Stimulated activated naive B cell treated with anti-CD40 and anti-IgM and Interleukin-4, amounts not matched to agents 10 μg/mL and 1 μg/mL and 100 μg/mL, for 72 hours (primary cell): ENCODE data around the gene KCNIP3.
A peak's percentile ranks its signal among the peaks of the same experiment; 100 is the strongest.

Experiments
- ATAC-seq, 2 donors: fragments of 150-1000 bp; cut with Tn5 transposase; replicated peaks; 2 replicates each; pipeline ENCODE4 v1.10.0; 2021; ENCODE audit warnings: moderate library complexity in 1 of 2
- DNase-seq: peaks from one replicate; pipeline ENCODE4 v3.0.0; 2021
- H3K27ac Mint-ChIP-seq: one replicate; pipeline ENCODE4 v1.8.0; 2022; ENCODE audit warnings: mild to moderate bottlenecking, mixed read lengths
- H3K27me3 Mint-ChIP-seq, 2 donors: one replicate each; pipeline ENCODE4 v1.8.0; 2022; ENCODE audit warnings: mixed read lengths in 2 of 2
- H3K36me3 Mint-ChIP-seq, 2 donors: one replicate each; pipeline ENCODE4 v1.8.0; 2022; ENCODE audit warnings: mixed read lengths in 2 of 2, mild to moderate bottlenecking in 1 of 2
- H3K4me1 Mint-ChIP-seq, 2 donors: one replicate each; pipeline ENCODE4 v1.8.0; 2022; ENCODE audit warnings: mixed read lengths in 2 of 2, mild to moderate bottlenecking in 1 of 2
- H3K4me3 Mint-ChIP-seq, 2 donors: one replicate each; pipeline ENCODE4 v1.8.0; 2022; ENCODE audit warnings: mild to moderate bottlenecking in 2 of 2, mixed read lengths in 2 of 2, moderate library complexity in 1 of 2
- H3K9me3 Mint-ChIP-seq, 2 donors: one replicate each; pipeline ENCODE4 v1.8.0; 2022; ENCODE audit warnings: mixed read lengths in 2 of 2, mild to moderate bottlenecking in 1 of 2

The KCNIP3 gene

GRCh38 chr2:95382686-95383634 lies 85.8 kb downstream of the KCNIP3 start:
- H3K9me3 Mint-ChIP-seq: no peaks in the 10 kb centered on the region
- H3K4me1 Mint-ChIP-seq: peaks cover 0 to 9% of the 10 kb centered on the region in 2 donors
- H3K27me3 Mint-ChIP-seq: peaks cover 18 to 26% of the 10 kb centered on the region in 2 donors
- H3K36me3 Mint-ChIP-seq: peaks cover 0 to 2% of the 10 kb centered on the region in 2 donors
- DNase-seq: no peak
- H3K4me3 Mint-ChIP-seq: no peak overlapping the region
- H3K27ac Mint-ChIP-seq: no peak overlapping the region
- ATAC-seq: no peak

GRCh38 chr2:95383635-95384027 lies 86.5 kb downstream of the KCNIP3 start:
- Mint-ChIP-seq H3K36me3 (peaks cover 0 to 2% of the 10 kb centered on the region in 2 donors), H3K9me3 (no peaks in the 10 kb centered on the region), H3K4me1 (peaks cover 0 to 9% of the 10 kb centered on the region in 2 donors), H3K4me3 (no peak overlapping the region), H3K27ac (no peak overlapping the region), H3K27me3 (peaks cover 23 to 31% of the 10 kb centered on the region in 2 donors)
- no peak for ATAC-seq
- DNase-seq: no peak

GRCh38 chr2:95384854-95385569 lies 87.9 kb downstream of the KCNIP3 start:
- H3K4me1 Mint-ChIP-seq: peaks cover 0 to 5% of the 10 kb centered on the region in 2 donors

GRCh38 chr2:95385570-95385984 lies 88.4 kb downstream of the KCNIP3 start:
- Mint-ChIP-seq H3K4me3 (no peak overlapping the region), H3K27me3 (peaks cover 23 to 33% of the 10 kb centered on the region in 2 donors), H3K27ac (no peak overlapping the region), H3K4me1 (peaks cover 0 to 5% of the 10 kb centered on the region in 2 donors), H3K36me3 (peaks cover 0 to 2% of the 10 kb centered on the region in 2 donors), H3K9me3 (no peaks in the 10 kb centered on the region)
- DNase-seq (no peak), ATAC-seq (no peak)

More at GRCh38 chr2:95384854-95385569, 87.9 kb downstream of the KCNIP3 start:
- H3K4me3 Mint-ChIP-seq: no peak overlapping the region
- no peaks in the 10 kb centered on the region for H3K9me3 Mint-ChIP-seq
- H3K27me3 Mint-ChIP-seq: peaks cover 23 to 33% of the 10 kb centered on the region in 2 donors
- no peak overlapping the region for H3K27ac Mint-ChIP-seq
- H3K36me3 Mint-ChIP-seq: peaks cover 0 to 2% of the 10 kb centered on the region in 2 donors
- ATAC-seq: no peak
- DNase-seq: no peak

- H3K27ac Mint-ChIP-seq: no peak overlapping the region
- no peaks in the 10 kb centered on the region for H3K9me3 Mint-ChIP-seq
- peaks cover 0 to 5% of the 10 kb centered on the region in 2 donors for H3K4me1 Mint-ChIP-seq
- no peak overlapping the region for H3K4me3 Mint-ChIP-seq
- ATAC-seq: no peak
- no peak for DNase-seq
- peaks cover 0 to 2% of the 10 kb centered on the region in 2 donors for H3K36me3 Mint-ChIP-seq
- peaks cover 23 to 33% of the 10 kb centered on the region in 2 donors for H3K27me3 Mint-ChIP-seq
These were observed 88.9 kb downstream of the KCNIP3 start for GRCh38 chr2:95386031-95386430.

GRCh38 chr2:95387358-95387757 lies 90.2 kb downstream of the KCNIP3 start:
- DNase-seq (no peak), ATAC-seq (no peak)
- no peaks in the 10 kb centered on the region for H3K9me3 Mint-ChIP-seq
- no peak overlapping the region for H3K27ac Mint-ChIP-seq
- H3K4me1 Mint-ChIP-seq: peaks cover 0 to 5% of the 10 kb centered on the region in 2 donors
- peaks cover 0 to 2% of the 10 kb centered on the region in 2 donors for H3K36me3 Mint-ChIP-seq
- no peak overlapping the region for H3K4me3 Mint-ChIP-seq
- H3K27me3 Mint-ChIP-seq: peaks cover 23 to 24% of the 10 kb centered on the region in 2 donors

GRCh38 chr2:95388091-95388692 lies 91.0 kb downstream of the KCNIP3 start:
- DNase-seq (no peak), ATAC-seq (no peak)
- Mint-ChIP-seq H3K4me3 (no peak overlapping the region), H3K27ac (no peak overlapping the region), H3K27me3 (peaks cover 23 to 24% of the 10 kb centered on the region in 2 donors), H3K4me1 (peaks cover 0 to 5% of the 10 kb centered on the region in 2 donors), H3K9me3 (no peaks in the 10 kb centered on the region), H3K36me3 (peaks cover 0 to 2% of the 10 kb centered on the region in 2 donors)

GRCh38 chr2:95388856-95389244 lies 91.7 kb downstream of the KCNIP3 start:
- DNase-seq (no peak), ATAC-seq (peak; percentile 32 to 36)
- H3K27ac Mint-ChIP-seq: no peak overlapping the region
- H3K9me3 Mint-ChIP-seq: no peaks in the 10 kb centered on the region
- peaks cover 0 to 5% of the 10 kb centered on the region in 2 donors for H3K4me1 Mint-ChIP-seq
- H3K27me3 Mint-ChIP-seq: peaks cover 20 to 22% of the 10 kb centered on the region in 2 donors
- no peaks in the 10 kb centered on the region for H3K36me3 Mint-ChIP-seq
- H3K4me3 Mint-ChIP-seq: no peak overlapping the region

- ATAC-seq (peak; percentile 81 to 90), DNase-seq (peak; percentile 23)
- Mint-ChIP-seq H3K36me3 (no peaks in the 10 kb centered on the region), H3K4me1 (peaks cover 0 to 5% of the 10 kb centered on the region in 2 donors), H3K4me3 (no peak overlapping the region), H3K9me3 (no peaks in the 10 kb centered on the region), H3K27ac (no peak overlapping the region), H3K27me3 (peaks cover 14 to 16% of the 10 kb centered on the region in 2 donors)
These were observed 92.3 kb downstream of the KCNIP3 start for GRCh38 chr2:95389245-95390119.

GRCh38 chr2:95390272-95390880 lies 93.2 kb downstream of the KCNIP3 start:
- Mint-ChIP-seq H3K36me3 (no peaks in the 10 kb centered on the region), H3K9me3 (no peaks in the 10 kb centered on the region), H3K4me3 (no peak overlapping the region), H3K27me3 (peaks cover 13 to 16% of the 10 kb centered on the region in 2 donors), H3K27ac (no peak overlapping the region), H3K4me1 (peaks cover 0 to 5% of the 10 kb centered on the region in 2 donors)
- ATAC-seq: no peak
- DNase-seq: no peak

- Mint-ChIP-seq H3K9me3 (no peaks in the 10 kb centered on the region), H3K27ac (no peak overlapping the region), H3K4me1 (peaks cover 0 to 5% of the 10 kb centered on the region in 2 donors), H3K36me3 (no peaks in the 10 kb centered on the region), H3K4me3 (no peak overlapping the region), H3K27me3 (peaks cover 13 to 16% of the 10 kb centered on the region in 2 donors)
- DNase-seq: no peak
- no peak for ATAC-seq
These were observed 93.8 kb downstream of the KCNIP3 start for GRCh38 chr2:95390881-95391321.

- DNase-seq (no peak), ATAC-seq (no peak)
- no peaks in the 10 kb centered on the region for H3K9me3 Mint-ChIP-seq
These were observed 94.6 kb downstream of the KCNIP3 start for GRCh38 chr2:95391641-95392310.

More at GRCh38 chr2:95391641-95392310, 94.6 kb downstream of the KCNIP3 start:
- H3K36me3 Mint-ChIP-seq: no peaks in the 10 kb centered on the region
- no peak overlapping the region for H3K4me3 Mint-ChIP-seq
- H3K27me3 Mint-ChIP-seq: peaks cover 11 to 13% of the 10 kb centered on the region in 2 donors
- H3K27ac Mint-ChIP-seq: no peak overlapping the region
- H3K4me1 Mint-ChIP-seq: peaks cover 0 to 5% of the 10 kb centered on the region in 2 donors
